GM23338 (cell line): ENCODE measurements around the gene C10orf90. TPM values are rescaled to one million over a fixed set of nuclear protein-coding genes. Genes with fewer than 3 reads are reported as not detected.

Experiments used
- ATAC-seq: fragments of 200-7000 bp; cut with Tn5 transposase; 3 replicates; pipeline ENCODE4 v1.9.1; 2020
- DNase-seq: peaks from one replicate; pipeline ENCODE4 v3.0.0-alpha.2; 2015; ENCODE audit warnings: low spot score
- H2AFZ ChIP-seq: fragments of 200-600 bp; sonication (generic); 2 replicates; pipeline ENCODE4 v1.8.0; 2016; ENCODE audit warnings: antibody characterized with exemption, mild to moderate bottlenecking, moderate library complexity
- H3F3A ChIP-seq: fragments of 200-600 bp; sonication (generic); replicated peaks from 2 replicates; pipeline ENCODE4 v1.8.0; 2017; ENCODE audit warnings: antibody characterized with exemption, mixed run types, low read depth
- H3K27ac ChIP-seq: fragments of 200-600 bp; sonication (generic); 2 replicates; pipeline ENCODE4 v1.6.1; 2016; ENCODE audit warnings: low read depth
- H3K27me3 ChIP-seq: fragments of 200-600 bp; sonication (generic); 2 replicates; pipeline ENCODE4 v1.8.0; 2016; ENCODE audit warnings: mild to moderate bottlenecking, mixed run types, moderate library complexity; ENCODE audit not compliant: insufficient read depth
- H3K36me3 ChIP-seq: fragments of 200-600 bp; sonication (generic); 2 replicates; pipeline ENCODE4 v1.8.0; 2016; ENCODE audit warnings: mild to moderate bottlenecking; ENCODE audit not compliant: insufficient read depth
- H3K4me1 ChIP-seq: fragments of 200-600 bp; sonication (generic); 2 replicates; pipeline ENCODE4 v1.8.0; 2016; ENCODE audit warnings: mild to moderate bottlenecking, moderate library complexity; ENCODE audit not compliant: insufficient read depth
- H3K4me2 ChIP-seq: fragments of 200-600 bp; sonication (generic); 2 replicates; pipeline ENCODE4 v1.7.1; 2017; ENCODE audit warnings: mixed run types
- H3K4me3 ChIP-seq: fragments of 200-600 bp; sonication (generic); 2 replicates; pipeline ENCODE4 v1.6.1; 2016; ENCODE audit warnings: mixed run types
- H3K79me2 ChIP-seq: fragments of 200-600 bp; sonication (generic); replicated peaks from 2 replicates; pipeline ENCODE4 v1.8.0; 2017; ENCODE audit warnings: mild to moderate bottlenecking; ENCODE audit not compliant: insufficient read depth
- H3K9me2 ChIP-seq: fragments of 200-600 bp; sonication (generic); 2 replicates; pipeline ENCODE4 v1.8.0; 2017; ENCODE audit not compliant: insufficient read depth
- H4K20me1 ChIP-seq: fragments of 200-600 bp; sonication (generic); replicated peaks from 2 replicates; pipeline ENCODE4 v1.8.0; 2017; ENCODE audit warnings: mild to moderate bottlenecking; ENCODE audit not compliant: insufficient read depth
- H3K27ac Mint-ChIP-seq: 2 replicates; pipeline ENCODE4 v1.8.0; 2020; ENCODE audit warnings: inconsistent platforms, mild to moderate bottlenecking, moderate library complexity, mixed read lengths
- H3K27me3 Mint-ChIP-seq: 3 replicates; pipeline ENCODE4 v1.8.0; 2022; ENCODE audit warnings: low read depth, mild to moderate bottlenecking, moderate library complexity, mixed read lengths, inconsistent platforms; ENCODE audit not compliant: insufficient read depth, poor library complexity
- H3K36me3 Mint-ChIP-seq: 3 replicates; pipeline ENCODE4 v1.8.0; 2021; ENCODE audit warnings: low read depth, mild to moderate bottlenecking, inconsistent platforms, moderate library complexity, mixed read lengths
- H3K4me1 Mint-ChIP-seq: 3 replicates; pipeline ENCODE4 v1.8.0; 2020; ENCODE audit warnings: mild to moderate bottlenecking, inconsistent platforms, mixed read lengths
- H3K4me3 Mint-ChIP-seq: 3 replicates; pipeline ENCODE4 v1.8.0; 2021; ENCODE audit warnings: moderate library complexity, mild to moderate bottlenecking, inconsistent platforms, mixed read lengths
- H3K9me3 Mint-ChIP-seq: 3 replicates; pipeline ENCODE4 v1.8.0; 2020; ENCODE audit warnings: moderate library complexity, mild to moderate bottlenecking, inconsistent platforms, mixed read lengths
- CREB1 ChIP-seq: fragments of 250-450 bp; sonication (Bioruptor Pico); IDR thresholded peaks from 2 replicates; pipeline ENCODE4 v1.5.0; 2020; ENCODE audit warnings: low read depth, mild to moderate bottlenecking, moderate library complexity
- CTCF ChIP-seq, 2 experiments: fragments of 200-600 bp in 1 of 2; sonication (generic) in 1 of 2; conservative IDR thresholded peaks; 2 replicates each; pipeline versions ENCODE4 v1.5.1 to v1.6.1; 2016 to 2017; ENCODE audit warnings: antibody characterized with exemption in 2 of 2, low read depth in 2 of 2, mild to moderate bottlenecking in 2 of 2, moderate library complexity in 1 of 2
- ETS1 ChIP-seq: IDR thresholded peaks from 2 replicates; pipeline ENCODE4 v1.6.1; 2016; ENCODE audit warnings: antibody characterized with exemption
- EZH2 ChIP-seq: fragments of 200-600 bp; sonication (generic); IDR thresholded peaks from one replicate; pipeline ENCODE4 v1.8.0; 2017; ENCODE audit warnings: antibody characterized with exemption, mild to moderate bottlenecking, low read depth; ENCODE audit not compliant: unreplicated experiment
- EZH2phosphoT487 ChIP-seq: fragments of 200-600 bp; sonication (generic); IDR thresholded peaks from one replicate; pipeline ENCODE4 v1.8.1; 2018; ENCODE audit warnings: antibody characterized with exemption; ENCODE audit not compliant: unreplicated experiment
- JUNB ChIP-seq: IDR thresholded peaks from one replicate; pipeline ENCODE4 v1.6.1; 2016; ENCODE audit warnings: antibody characterized with exemption; ENCODE audit not compliant: unreplicated experiment
- NANOG ChIP-seq: IDR thresholded peaks from 2 replicates; pipeline ENCODE4 v1.6.1; 2016; ENCODE audit warnings: antibody characterized with exemption, borderline replicate concordance
- POLR2AphosphoS5 ChIP-seq: IDR thresholded peaks from 2 replicates; pipeline ENCODE4 v1.6.1; 2016; ENCODE audit warnings: antibody characterized with exemption, low read depth
- REST ChIP-seq: IDR thresholded peaks from one replicate; pipeline ENCODE4 v1.6.1; 2018; ENCODE audit warnings: antibody characterized with exemption; ENCODE audit not compliant: unreplicated experiment
- STAT1 ChIP-seq: IDR thresholded peaks from one replicate; pipeline ENCODE4 v1.6.1; 2016; ENCODE audit warnings: antibody characterized with exemption; ENCODE audit not compliant: unreplicated experiment
- ZNF114 ChIP-seq: fragments of 250-450 bp; sonication (Bioruptor Pico); IDR thresholded peaks from 2 replicates; pipeline ENCODE4 v1.5.0; 2020; ENCODE audit warnings: mild to moderate bottlenecking, moderate library complexity
- ZNF331 ChIP-seq: fragments of 250-450 bp; sonication (Bioruptor Pico); IDR thresholded peaks from 2 replicates; pipeline ENCODE4 v1.5.0; 2020; ENCODE audit warnings: low read depth, mild to moderate bottlenecking, moderate library complexity
- ZNF462 ChIP-seq: fragments of 250-450 bp; sonication (Bioruptor Pico); IDR thresholded peaks from 2 replicates; pipeline ENCODE4 v1.5.0; 2020; ENCODE audit warnings: mild to moderate bottlenecking, moderate library complexity
- polyA plus RNA-seq: library from polyadenylated mRNA; unstranded; fragments of >200 nt; fragmentation: Nextera tagmentation; extraction: Ambion mirVana; gene quantifications from 2 replicates; pipeline ENCODE4 v1.2.1, GENCODE V29; 2016
- total RNA-seq: library from RNA; depleted of rRNA; stranded (reverse); fragments of >200 nt; shearing (Covaris generic); gene quantifications from 2 replicates; pipeline ENCODE4 v1.2.3, GENCODE V29; 2014

The C10orf90 gene
- total and polyA plus RNA-seq, 2 experiments from 2014 or later = 0.76 to 0.97 TPM

DNA sequence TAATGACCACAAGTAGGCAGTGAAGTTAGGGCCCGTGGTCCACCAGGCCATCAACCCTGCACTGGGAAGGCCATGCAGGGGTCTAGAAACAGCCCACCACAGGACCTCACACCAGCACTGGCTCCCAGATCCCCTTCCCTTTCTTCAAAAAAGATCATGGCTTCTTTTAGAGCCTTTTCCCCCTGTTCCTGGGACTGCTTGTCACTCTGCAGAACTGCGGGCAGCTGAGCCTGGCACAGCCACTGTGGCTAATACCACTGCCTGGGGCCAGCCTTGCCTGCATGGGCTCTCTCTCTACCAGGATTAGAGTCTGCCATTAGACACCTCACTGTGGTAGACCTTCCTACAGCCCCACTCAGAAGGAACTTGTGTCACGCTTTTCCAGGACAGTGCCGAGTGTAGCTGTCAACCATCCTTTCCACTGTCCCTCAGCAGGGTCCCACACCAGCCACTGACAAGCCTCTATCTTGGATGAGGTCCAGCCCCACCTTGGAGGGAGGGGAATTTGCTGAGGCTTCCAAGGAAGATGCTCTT is 19.0 kb upstream of the C10orf90 start:
- TF ChIP-seq ZNF331 (CRISPR knock-in tag) (no peak), EZH2 (no peak), EZH2phosphoT487 (no peak), NANOG (no peak), POLR2AphosphoS5 (no peak), CREB1 (no peak), STAT1 (no peak), ETS1 (no peak), CTCF (conservative IDR thresholded peaks at IDR 0.05; ENCODE audit: low read depth in 2 of 2) (no peak), ZNF114 (CRISPR knock-in tag) (no peak), REST (no peak), JUNB (no peak), ZNF462 (CRISPR knock-in tag) (no peak)
- H3K27ac Mint-ChIP-seq = no peak overlapping the region; the same call in 1 of the 2 replicates

More for the DNA sequence above, 19.0 kb upstream of the C10orf90 start:
- no peaks in the 10 kb centered on the region for H3K27me3 ChIP-seq
- no peaks in the 10 kb centered on the region for H3K36me3 ChIP-seq
- peaks cover 8% of the 10 kb centered on the region for H3K27me3 Mint-ChIP-seq
- peaks cover 26% of the 10 kb centered on the region for H3K9me3 Mint-ChIP-seq
- no peaks in the 10 kb centered on the region for H4K20me1 ChIP-seq
- no peak for DNase-seq
- H3K4me3 ChIP-seq = no peak overlapping the region
- H3K27ac ChIP-seq = no peak overlapping the region
- peaks cover 20% of the 10 kb centered on the region for H3K36me3 Mint-ChIP-seq
- no peak for ATAC-seq
- no peak overlapping the region for H3K4me3 Mint-ChIP-seq
- no peaks in the 10 kb centered on the region for H3K79me2 ChIP-seq
- H3K9me2 ChIP-seq = peaks cover 12% of the 10 kb centered on the region; the same call in 1 of the 2 replicates
- H2AFZ ChIP-seq = no peak overlapping the region
- H3K4me2 ChIP-seq = no peak overlapping the region
- peaks cover 11% of the 10 kb centered on the region for H3K4me1 ChIP-seq
- no peaks in the 10 kb centered on the region for H3F3A ChIP-seq
- peaks cover 26% of the 10 kb centered on the region for H3K4me1 Mint-ChIP-seq
